ENCODE measurements around the gene PIGT.

DNA sequence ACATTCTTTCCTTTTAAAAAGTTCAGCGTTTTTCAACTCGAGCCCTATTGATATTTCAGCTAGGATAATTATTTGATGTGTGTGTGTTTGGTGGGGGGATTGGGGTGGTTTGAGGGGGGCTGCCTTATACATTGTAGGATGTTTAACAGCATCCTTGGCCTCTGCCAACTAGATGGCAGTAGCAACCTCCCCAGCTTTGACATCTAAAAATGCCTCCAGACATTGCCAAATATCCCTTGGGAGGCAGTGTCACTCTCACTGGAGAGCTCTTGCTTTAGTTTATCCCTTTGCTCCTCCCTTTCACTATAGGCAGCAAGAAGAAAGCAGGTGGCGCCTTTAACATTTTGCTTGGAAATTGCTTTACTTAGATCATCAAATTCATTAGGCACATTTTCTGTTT, 23.2 kb upstream of the PIGT start:
- no peak for TF ChIP-seq POLR2A (IDR thresholded peaks at IDR 0.05)
- TF ChIP-seq, protein P1, sequence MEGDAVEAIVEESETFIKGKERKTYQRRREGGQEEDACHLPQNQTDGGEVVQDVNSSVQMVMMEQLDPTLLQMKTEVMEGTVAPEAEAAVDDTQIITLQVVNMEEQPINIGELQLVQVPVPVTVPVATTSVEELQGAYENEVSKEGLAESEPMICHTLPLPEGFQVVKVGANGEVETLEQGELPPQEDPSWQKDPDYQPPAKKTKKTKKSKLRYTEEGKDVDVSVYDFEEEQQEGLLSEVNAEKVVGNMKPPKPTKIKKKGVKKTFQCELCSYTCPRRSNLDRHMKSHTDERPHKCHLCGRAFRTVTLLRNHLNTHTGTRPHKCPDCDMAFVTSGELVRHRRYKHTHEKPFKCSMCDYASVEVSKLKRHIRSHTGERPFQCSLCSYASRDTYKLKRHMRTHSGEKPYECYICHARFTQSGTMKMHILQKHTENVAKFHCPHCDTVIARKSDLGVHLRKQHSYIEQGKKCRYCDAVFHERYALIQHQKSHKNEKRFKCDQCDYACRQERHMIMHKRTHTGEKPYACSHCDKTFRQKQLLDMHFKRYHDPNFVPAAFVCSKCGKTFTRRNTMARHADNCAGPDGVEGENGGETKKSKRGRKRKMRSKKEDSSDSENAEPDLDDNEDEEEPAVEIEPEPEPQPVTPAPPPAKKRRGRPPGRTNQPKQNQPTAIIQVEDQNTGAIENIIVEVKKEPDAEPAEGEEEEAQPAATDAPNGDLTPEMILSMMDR (IDR thresholded peaks at IDR 0.05), result no peak
